H9 (cell line): Measurements from ENCODE around the gene SEMA5A. TPM values are rescaled to one million over a fixed set of nuclear protein-coding genes. Genes with fewer than 3 reads are reported as not detected.
A peak's percentile ranks its signal among the peaks of the same experiment; 100 is the strongest.

Source experiments
- DNase-seq: peaks from one replicate; pipeline ENCODE4 v3.0.0-alpha.2; 2017
- H2AFZ ChIP-seq: one replicate; pipeline ENCODE4 v1.6.1; 2013; ENCODE audit warnings: mild to moderate bottlenecking, low read length, control low read depth, moderate library complexity
- H2AK5ac ChIP-seq: 2 replicates; pipeline ENCODE4 v1.6.1; 2013; ENCODE audit warnings: low read length, control low read depth, mixed read lengths; ENCODE audit not compliant: insufficient read length
- H2BK120ac ChIP-seq: one replicate; pipeline ENCODE4 v1.6.1; 2013; ENCODE audit warnings: low read depth, mild to moderate bottlenecking, low read length, control low read depth, inconsistent platforms; ENCODE audit not compliant: poor library complexity, severe bottlenecking
- H2BK12ac ChIP-seq: 2 replicates; pipeline ENCODE4 v1.6.1; 2013; ENCODE audit warnings: low read length, control low read depth, mixed read lengths, low read depth; ENCODE audit not compliant: insufficient read length
- H2BK15ac ChIP-seq: 2 replicates; pipeline ENCODE4 v1.6.1; 2013; ENCODE audit warnings: low read depth, low read length, control low read depth
- H2BK20ac ChIP-seq: one replicate; pipeline ENCODE4 v1.6.1; 2013; ENCODE audit warnings: low read depth, mild to moderate bottlenecking, low read length, control low read depth, inconsistent platforms; ENCODE audit not compliant: poor library complexity, severe bottlenecking
- H2BK5ac ChIP-seq: 2 replicates; pipeline ENCODE4 v1.6.1; 2013; ENCODE audit warnings: low read length, control low read depth, mixed read lengths; ENCODE audit not compliant: insufficient read length
- H3K14ac ChIP-seq: 2 replicates; pipeline ENCODE4 v1.6.1; 2013; ENCODE audit warnings: low read length, control low read depth; ENCODE audit not compliant: insufficient read depth
- H3K18ac ChIP-seq: 2 replicates; pipeline ENCODE4 v1.6.1; 2013; ENCODE audit warnings: low read depth, mild to moderate bottlenecking, mixed read lengths, low read length, control low read depth; ENCODE audit not compliant: insufficient read length
- H3K23ac ChIP-seq: 2 replicates; pipeline ENCODE4 v1.6.1; 2013; ENCODE audit warnings: low read length, control low read depth, mixed read lengths, low read depth; ENCODE audit not compliant: insufficient read length
- H3K23me2 ChIP-seq: 2 replicates; pipeline ENCODE4 v1.6.1; 2013; ENCODE audit warnings: low read depth, mild to moderate bottlenecking, mixed read lengths, low read length, control low read depth; ENCODE audit not compliant: insufficient read length, poor library complexity, severe bottlenecking
- H3K27ac ChIP-seq: 2 replicates; pipeline ENCODE4 v1.5.1; 2013; ENCODE audit warnings: low read length, control low read depth, mixed read lengths, low read depth; ENCODE audit not compliant: insufficient read length
- H3K27me3 ChIP-seq: 2 replicates; pipeline ENCODE4 v1.6.1; 2013; ENCODE audit warnings: low read length, control low read depth, inconsistent platforms; ENCODE audit not compliant: insufficient read depth
- H3K4ac ChIP-seq: 2 replicates; pipeline ENCODE4 v1.6.1; 2013; ENCODE audit warnings: low read depth, mild to moderate bottlenecking, control low read depth, inconsistent platforms, low read length, moderate library complexity
- H3K4me1 ChIP-seq: 2 replicates; pipeline ENCODE4 v1.6.1; 2013; ENCODE audit warnings: low read length, control low read depth, inconsistent platforms; ENCODE audit not compliant: insufficient read depth
- H3K4me2 ChIP-seq: 2 replicates; pipeline ENCODE4 v1.6.1; 2013; ENCODE audit warnings: low read length, control low read depth, mixed read lengths; ENCODE audit not compliant: insufficient read length, insufficient read depth
- H3K56ac ChIP-seq: 2 replicates; pipeline ENCODE4 v1.6.1; 2013; ENCODE audit warnings: low read depth, mild to moderate bottlenecking, mixed read lengths, low read length, control low read depth; ENCODE audit not compliant: insufficient read length
- H3K79me1 ChIP-seq: 2 replicates; pipeline ENCODE4 v1.6.1; 2013; ENCODE audit warnings: low read depth, mild to moderate bottlenecking, moderate library complexity, low read length, control low read depth, inconsistent platforms; ENCODE audit not compliant: insufficient read depth, poor library complexity, severe bottlenecking
- H3K79me2 ChIP-seq: 2 replicates; pipeline ENCODE4 v1.6.1; 2013; ENCODE audit warnings: low read length, control low read depth, inconsistent platforms; ENCODE audit not compliant: insufficient read depth
- H3K9ac ChIP-seq: 2 replicates; pipeline ENCODE4 v1.6.1; 2013; ENCODE audit warnings: low read length, control low read depth, mixed read lengths; ENCODE audit not compliant: insufficient read length; ENCODE audit errors: extremely low read depth
- H3K9me3 ChIP-seq: one replicate; pipeline ENCODE4 v1.6.1; 2013; ENCODE audit warnings: low read depth, low read length, inconsistent platforms; ENCODE audit not compliant: control insufficient read depth
- H3T11ph ChIP-seq: one replicate; pipeline ENCODE4 v1.6.1; 2013; ENCODE audit warnings: mild to moderate bottlenecking, low read length, control low read depth, inconsistent platforms
- H4K20me1 ChIP-seq: one replicate; pipeline ENCODE4 v1.6.1; 2013; ENCODE audit not compliant: control insufficient read depth, insufficient read length, insufficient read depth
- H4K5ac ChIP-seq: 2 replicates; pipeline ENCODE4 v1.6.1; 2013; ENCODE audit warnings: low read depth, mild to moderate bottlenecking, mixed read lengths, low read length, control low read depth; ENCODE audit not compliant: insufficient read length
- H4K8ac ChIP-seq: replicated peaks from 2 replicates; pipeline ENCODE4 v1.6.1; 2013; ENCODE audit warnings: low read length, control low read depth, mixed read lengths, low read depth; ENCODE audit not compliant: insufficient read length
- H4K91ac ChIP-seq: 2 replicates; pipeline ENCODE4 v1.6.1; 2013; ENCODE audit warnings: low read depth, mild to moderate bottlenecking, moderate library complexity, mixed read lengths, low read length, control low read depth; ENCODE audit not compliant: insufficient read length
- H3K27ac Mint-ChIP-seq, 3 experiments: 2 replicates in 2 of 3; 3 replicates in 1 of 3; pipeline ENCODE4 v1.8.0; 2020 to 2021; ENCODE audit warnings: mixed read lengths in 3 of 3, mild to moderate bottlenecking in 1 of 3, moderate library complexity in 1 of 3
- H3K27me3 Mint-ChIP-seq: 2 replicates; pipeline ENCODE4 v1.8.0; 2021; ENCODE audit warnings: low read depth, mild to moderate bottlenecking, moderate library complexity, mixed read lengths
- H3K36me3 Mint-ChIP-seq, 3 experiments: 2 replicates in 2 of 3; 3 replicates in 1 of 3; pipeline ENCODE4 v1.8.0; 2020 to 2021; ENCODE audit warnings: low read depth in 3 of 3, mixed read lengths in 3 of 3; ENCODE audit not compliant: insufficient read depth in 1 of 3
- H3K4me1 Mint-ChIP-seq, 2 experiments: 2 replicates each; pipeline ENCODE4 v1.8.0; 2020; ENCODE audit warnings: mixed read lengths in 2 of 2
- H3K4me3 Mint-ChIP-seq, 2 experiments: 2 replicates in 1 of 2; 3 replicates in 1 of 2; pipeline ENCODE4 v1.8.0; 2020 to 2021; ENCODE audit warnings: mild to moderate bottlenecking in 2 of 2, mixed read lengths in 2 of 2, moderate library complexity in 1 of 2
- H3K9me3 Mint-ChIP-seq, 2 experiments: 2 replicates in 1 of 2; 3 replicates in 1 of 2; pipeline ENCODE4 v1.8.0; 2020; ENCODE audit warnings: mild to moderate bottlenecking in 2 of 2, mixed read lengths in 2 of 2, moderate library complexity in 1 of 2
- CTCF ChIP-seq: fragments of 200-600 bp; sonication (generic); conservative IDR thresholded peaks from 3 replicates; pipeline ENCODE4 v1.8.0; 2021; ENCODE audit warnings: antibody characterized with exemption, mild to moderate bottlenecking
- whole genome bisulfite sequencing: extraction: QIAGEN DNeasy Blood & Tissue Kit; methylation state at CpG from one replicate; pipeline ENCODE4 v1.1.7; 2013; ENCODE audit warnings: missing lambda C conversion rate, low lambda C conversion rate, mixed read lengths; ENCODE audit not compliant: insufficient read length; ENCODE audit errors: extremely low coverage; 5-methylcytosine and 5-hydroxymethylcytosine counted together
- total RNA-seq: library from RNA; stranded (reverse); gene quantifications from 2 replicates; pipeline ENCODE4 v1.2.1, GENCODE V29; 2021

The SEMA5A gene
- total RNA-seq, 1 experiment from 2014 or later = 4.3 TPM

- no CpG with 5 or more reads among the region's 6 CpGs for WGBS
- Mint-ChIP-seq H3K4me1 (peaks cover 18 to 20% of the 10 kb centered on the region in 2 experiments), H3K4me3 (peak overlapping the region; percentile 87 to 96), H3K36me3 (peaks cover under 1 to 5% (median 5%) of the 10 kb centered on the region in 3 experiments; a peak in 5 of 7 replicates), H3K9me3 (no peaks in the 10 kb centered on the region; a peak in 1 of 5 replicates), H3K27ac (no peak overlapping the region), H3K27me3 (peaks cover 10% of the 10 kb centered on the region)
- DNase-seq = no peak
- H2AFZ ChIP-seq = no peak overlapping the region
- H3K14ac ChIP-seq = no peak overlapping the region
- H4K8ac ChIP-seq = no peak overlapping the region
- no peak overlapping the region for H2AK5ac ChIP-seq
- H3T11ph ChIP-seq = no peak overlapping the region
- H3K23ac ChIP-seq = no peak overlapping the region
- peaks cover 20% of the 10 kb centered on the region for H3K23me2 ChIP-seq
- no peak overlapping the region for H2BK15ac ChIP-seq
- no peak overlapping the region for H3K4ac ChIP-seq
- H3K9ac ChIP-seq = no peak overlapping the region
- no peak for TF ChIP-seq CTCF
- H3K4me2 ChIP-seq = peak overlapping the region; percentile 40
- H4K91ac ChIP-seq = no peak overlapping the region
- H3K18ac ChIP-seq = no peak overlapping the region
- no peak overlapping the region for H2BK5ac ChIP-seq
- H3K79me2 ChIP-seq = no peaks in the 10 kb centered on the region
- no peaks in the 10 kb centered on the region for H3K27me3 ChIP-seq
- no peak overlapping the region for H4K5ac ChIP-seq
- no peak overlapping the region for H2BK20ac ChIP-seq
- H4K20me1 ChIP-seq = no peaks in the 10 kb centered on the region
- H2BK120ac ChIP-seq = no peak overlapping the region
- no peak overlapping the region for H3K56ac ChIP-seq
- 0 out of 2 replicates have a peak, but pooled peaks cover 4% of the 10 kb centered on the region for H3K4me1 ChIP-seq
- H3K79me1 ChIP-seq = no peaks in the 10 kb centered on the region
- H2BK12ac ChIP-seq = no peak overlapping the region
- H3K9me3 ChIP-seq = no peaks in the 10 kb centered on the region
- no peak overlapping the region for H3K27ac ChIP-seq
Observed at GRCh38 chr5:9544056-9544455, 1.8 kb downstream of the SEMA5A start.
